ENCODE measurements around the gene SKA3.
"Not testable (repeated sequence)": the region's sequence is repeated elsewhere in the genome, so short reads cannot be mapped to it uniquely, and the experiment has no call there.

Gene SKA3

DNA sequence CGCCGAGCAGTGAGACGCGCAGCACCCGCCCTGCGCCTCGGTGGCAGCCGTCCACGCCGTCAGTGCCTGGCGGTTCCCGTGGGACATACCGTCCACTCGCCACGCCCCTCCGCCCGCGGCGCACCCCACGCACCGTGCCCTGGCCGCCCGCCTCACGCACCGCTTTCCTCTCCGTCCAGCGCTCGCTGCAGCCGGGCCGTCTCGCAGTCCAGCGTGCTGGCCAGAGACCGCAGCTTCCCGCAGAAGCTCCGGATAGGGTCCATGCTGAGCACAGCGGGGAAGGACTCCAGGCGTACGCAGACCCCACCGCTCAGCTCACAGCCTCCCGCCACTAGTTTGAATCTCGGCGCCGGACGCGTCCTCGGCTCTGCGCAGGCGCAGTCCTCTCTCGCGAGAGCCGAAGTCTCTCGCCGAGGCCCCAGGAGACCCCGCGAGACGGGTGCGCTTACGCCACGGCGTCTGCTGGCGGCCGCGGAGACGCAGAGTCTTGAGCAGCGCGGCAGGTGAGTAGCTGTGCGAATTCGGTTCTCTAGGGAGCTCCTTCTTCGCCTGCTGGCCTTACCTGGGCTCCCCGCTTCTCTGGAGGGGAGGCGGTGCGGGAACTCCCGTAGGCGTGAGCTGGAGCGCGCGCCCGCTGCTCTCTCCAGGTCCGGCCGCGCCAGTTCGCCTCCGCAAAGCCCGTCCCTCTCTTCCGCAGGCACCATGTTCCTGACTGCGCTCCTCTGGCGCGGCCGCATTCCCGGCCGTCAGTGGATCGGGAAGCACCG, at the start of gene SKA3, which contains the start of gene MRPL57:
Gene SKA3, minus strand, starts transcription at position 338 of the 767 bp plus-strand sequence. Its CDS starts 75 bp downstream, at position 263.
Gene MRPL57, plus strand, starts transcription at position 444 of the 767 bp plus-strand sequence. Its CDS starts 259 bp downstream, at position 703.
- DNase-seq (ENCODE audit: low read depth in 2 of 2), result peak; percentile 79 to 80

DNA sequence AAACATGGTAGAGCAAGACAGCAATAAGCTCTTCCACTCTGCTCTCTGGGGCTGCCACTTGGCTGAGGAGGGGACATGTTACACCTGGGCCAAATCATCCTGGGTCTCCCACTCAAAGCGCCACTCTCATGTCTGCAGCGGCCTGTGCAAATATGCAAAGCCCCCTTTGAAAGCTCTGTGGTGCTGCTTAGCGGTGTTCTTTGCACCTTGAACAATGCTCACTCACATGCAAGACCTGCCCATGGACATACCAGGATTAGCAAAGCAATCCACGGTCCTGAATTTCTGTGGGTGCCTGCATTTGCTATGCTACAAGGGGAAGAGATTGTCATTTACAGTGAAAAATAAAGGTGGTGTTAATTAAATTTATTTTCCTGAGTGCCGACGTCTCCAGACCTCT, 48.7 kb upstream of the SKA3 start:
- DNase-seq (ENCODE audit: low read depth in 2 of 2), result no peak

DNA sequence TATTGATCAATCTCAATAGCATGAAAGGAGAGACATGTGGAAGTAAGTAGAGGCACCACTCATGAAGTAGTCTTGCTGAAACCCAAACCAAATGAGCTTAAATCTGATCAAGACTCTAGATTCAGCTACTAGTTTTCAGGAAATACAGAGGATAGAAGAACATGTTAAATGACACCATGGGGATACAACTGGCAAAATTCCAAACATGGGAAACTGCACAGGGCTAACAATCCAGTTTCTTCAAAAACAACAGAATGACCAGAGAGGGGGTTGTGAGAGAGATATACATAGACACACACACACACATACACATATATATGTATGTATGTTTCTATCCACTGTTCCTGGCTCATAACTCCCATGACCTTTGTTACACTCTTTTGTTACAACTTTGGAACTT, 44.9 kb upstream of the SKA3 start:
- DNase-seq (ENCODE audit: low read depth in 2 of 2), result no peak

DNA sequence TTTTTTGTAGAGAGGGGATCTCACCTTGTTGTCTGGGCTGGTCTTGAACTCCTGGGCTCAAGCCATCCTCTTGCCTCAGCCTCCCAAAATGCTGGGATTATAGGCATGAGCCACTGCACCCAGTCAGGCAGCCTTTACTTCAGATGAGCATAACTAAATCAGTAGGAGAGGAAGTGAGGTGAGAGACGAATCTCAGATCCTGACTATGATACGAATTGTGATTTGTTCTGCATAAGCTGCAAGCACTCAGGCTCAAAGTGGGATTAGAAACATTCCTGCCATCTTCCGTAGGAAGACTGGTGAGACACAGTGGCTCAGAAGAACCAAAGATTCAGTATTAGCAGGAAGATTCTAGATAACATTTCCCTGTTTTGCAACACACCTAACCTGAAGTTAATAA, 43.4 kb upstream of the SKA3 start:
- not testable (repeated sequence) for DNase-seq (ENCODE audit: low read depth in 2 of 2)

DNA sequence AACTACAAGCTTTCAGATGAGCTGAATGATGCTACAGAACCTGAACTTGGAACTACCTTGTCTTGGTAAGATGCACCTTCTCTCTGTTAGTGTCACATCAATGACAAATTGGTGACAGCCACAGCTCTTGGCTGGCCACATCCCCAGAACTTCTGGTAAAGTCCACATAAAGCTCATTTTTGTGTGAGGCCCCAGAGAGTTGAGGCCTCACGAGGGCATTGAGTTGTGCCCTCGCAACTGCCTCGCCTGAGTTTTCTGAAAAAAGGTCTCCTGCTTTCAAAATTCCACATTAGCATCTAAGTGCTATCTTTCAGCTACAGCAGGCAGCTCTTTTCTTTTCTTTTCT, 42.7 kb upstream of the SKA3 start:
- no peak for DNase-seq (ENCODE audit: low read depth in 2 of 2)

DNA sequence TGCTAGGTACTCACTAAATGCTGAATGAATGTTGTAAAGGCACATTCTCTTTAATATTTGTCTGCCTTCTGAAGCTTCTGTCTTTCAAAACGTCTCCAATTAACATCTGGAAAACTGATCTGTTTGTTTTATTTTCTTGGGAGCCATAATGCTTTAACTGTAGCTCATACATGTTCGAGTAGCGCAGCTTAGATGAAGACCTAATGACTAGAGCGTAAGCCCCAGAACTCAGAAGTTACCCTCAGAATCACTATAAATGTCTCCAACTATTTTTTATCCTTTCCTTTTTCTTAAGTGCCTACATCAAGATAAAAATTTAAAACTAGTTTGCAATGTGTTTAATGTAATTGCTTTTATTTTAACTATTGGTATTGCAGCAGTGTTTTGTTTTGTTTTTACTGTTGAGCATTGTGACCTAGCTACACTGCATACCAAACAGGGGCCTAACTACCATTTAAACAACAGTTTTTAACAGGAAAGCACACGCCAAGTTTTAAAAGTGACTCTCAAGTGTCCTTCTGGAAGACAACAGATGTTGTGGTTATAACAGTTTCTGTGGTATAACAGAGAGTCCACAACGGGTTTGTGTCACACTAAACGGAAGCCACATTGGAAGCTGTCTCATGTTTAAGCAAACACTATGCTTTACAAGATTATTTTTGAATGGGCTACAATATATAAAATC, 42.1 kb upstream of the SKA3 start:
- DNase-seq (ENCODE audit: low read depth in 2 of 2), result no peak

DNA sequence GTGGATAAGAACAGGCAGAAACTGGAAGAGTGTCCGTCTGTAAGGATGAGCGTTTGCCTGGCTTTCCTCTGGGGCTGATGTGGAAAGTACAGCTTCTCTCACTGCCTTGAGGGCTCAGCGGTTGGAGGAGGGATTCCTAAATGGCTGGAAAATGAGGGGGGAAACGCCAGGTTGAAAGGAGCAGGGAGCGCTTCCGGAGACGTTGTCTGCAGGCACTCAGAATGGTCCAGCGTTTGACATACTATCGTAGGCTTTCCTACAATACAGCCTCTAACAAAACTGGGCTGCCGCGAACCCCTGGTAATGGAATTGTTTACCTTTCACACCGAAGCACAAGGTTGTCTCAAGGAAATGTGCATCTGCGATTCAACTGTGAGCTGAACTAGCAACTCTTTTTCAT, 40.0 kb upstream of the SKA3 start:
- no peak for DNase-seq (ENCODE audit: low read depth in 2 of 2)

DNA sequence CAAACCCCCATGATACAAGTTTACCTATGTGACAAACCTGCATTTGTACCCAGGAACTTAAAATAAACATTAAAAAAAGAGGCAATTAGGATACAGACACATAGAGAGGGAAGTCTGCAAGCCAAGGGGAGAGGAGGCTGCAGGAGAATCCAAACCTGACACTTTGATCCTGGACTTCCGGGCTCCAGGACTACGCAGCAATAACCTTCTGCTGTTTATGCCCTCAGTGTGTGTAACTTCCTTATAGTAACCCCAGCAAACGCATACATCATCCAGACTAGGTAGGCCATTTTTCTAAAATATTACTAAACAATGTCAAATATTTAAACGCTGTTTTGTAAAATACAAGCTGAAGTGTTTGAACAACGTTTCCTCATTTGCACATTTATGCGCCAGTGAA, 39.1 kb upstream of the SKA3 start:
- DNase-seq (ENCODE audit: low read depth in 2 of 2), result not testable (repeated sequence)

DNA sequence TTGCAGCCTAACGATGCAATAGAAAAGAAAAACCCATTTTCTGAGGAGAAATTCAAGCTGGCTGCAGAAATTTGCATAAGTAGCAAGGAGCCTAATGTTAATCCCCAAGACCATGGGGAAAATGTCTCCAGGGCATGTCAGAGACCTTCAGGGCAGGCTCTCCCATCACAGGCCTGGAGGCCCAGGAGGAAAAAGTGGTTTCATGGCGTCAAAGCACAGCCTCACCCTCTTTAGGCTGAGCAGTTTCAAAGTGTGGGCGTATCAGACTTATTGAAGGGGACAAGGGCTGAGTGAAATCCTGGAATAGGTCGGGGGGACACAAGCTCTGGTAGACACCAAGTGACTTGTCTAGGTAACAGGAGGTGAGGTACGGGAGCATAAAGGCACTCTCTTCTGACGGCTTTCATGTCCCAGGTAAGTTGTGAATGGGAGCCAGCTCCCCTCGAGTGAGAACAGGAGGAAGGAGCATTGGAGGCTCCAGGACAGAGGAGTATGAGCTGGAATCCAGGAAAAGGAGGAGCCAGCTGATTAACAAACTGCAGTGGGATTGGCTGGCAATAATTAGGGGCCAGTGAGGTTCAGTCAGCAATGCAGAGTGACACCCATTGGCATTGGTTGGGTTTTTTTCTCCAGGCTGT, 35.9 kb upstream of the SKA3 start:
- no peak for DNase-seq (ENCODE audit: low read depth in 2 of 2)

DNA sequence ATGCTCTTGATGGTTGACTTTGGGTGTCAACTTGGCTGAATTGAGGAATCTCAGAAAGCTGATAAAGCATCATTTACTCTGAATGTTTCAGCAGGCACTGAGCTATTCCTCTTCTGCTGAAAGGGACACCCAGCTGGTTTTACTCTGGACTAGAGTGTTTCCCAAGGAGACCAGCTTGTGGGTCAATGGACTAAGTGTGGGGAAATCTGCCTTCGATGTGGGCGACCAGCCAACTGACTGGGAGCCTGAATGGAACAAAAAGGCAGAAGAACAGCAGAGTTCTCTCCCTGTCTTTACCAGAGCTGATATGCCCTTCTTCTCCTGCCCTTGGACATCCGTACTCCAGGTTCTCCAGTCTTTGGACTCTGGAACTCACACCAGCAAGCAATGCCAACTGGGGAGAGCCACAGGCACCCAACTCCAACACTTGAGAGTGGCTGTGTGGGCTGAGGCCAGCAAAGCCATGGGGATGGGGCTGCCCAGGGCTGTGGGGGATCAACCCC, 32.4 kb upstream of the SKA3 start:
- no peak for DNase-seq (ENCODE audit: low read depth in 2 of 2)

DNA sequence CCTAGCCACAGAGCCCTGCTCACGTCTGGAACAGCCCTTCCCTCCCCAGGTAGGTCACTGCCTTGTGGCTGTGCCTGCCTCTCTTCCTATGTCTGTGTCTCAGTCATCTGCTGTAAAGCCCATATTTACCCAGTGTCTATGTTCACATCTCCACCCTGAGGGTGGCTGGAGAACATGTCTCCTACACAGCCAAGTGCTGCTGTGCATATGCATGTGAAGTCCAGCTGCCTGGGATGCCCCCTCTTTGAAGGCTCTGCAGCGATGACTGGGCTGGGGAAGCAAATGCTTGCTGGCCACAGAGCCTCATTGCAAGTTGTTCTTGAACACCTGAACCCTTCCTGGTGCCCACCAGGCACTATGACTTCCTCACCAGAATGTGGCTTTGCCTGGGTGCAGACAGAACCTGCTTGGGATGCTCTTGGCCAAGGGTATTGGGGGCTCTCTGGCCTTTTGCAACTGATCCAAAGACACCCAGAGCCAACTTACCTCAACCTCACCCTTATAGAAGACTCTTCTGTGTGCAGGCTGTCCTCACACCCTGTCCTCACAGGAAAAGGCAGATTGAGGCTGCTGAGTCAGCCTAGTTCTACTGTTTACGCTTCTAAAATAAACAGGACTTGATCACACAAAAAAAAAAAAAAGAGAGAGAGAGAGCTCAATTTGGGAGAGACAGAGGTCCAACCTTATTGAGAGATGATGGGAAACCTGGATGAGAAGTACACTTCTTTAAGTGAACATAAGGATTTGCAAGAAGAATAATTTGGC, 26.6 kb upstream of the SKA3 start:
- no peak for DNase-seq (ENCODE audit: low read depth in 2 of 2)

DNA sequence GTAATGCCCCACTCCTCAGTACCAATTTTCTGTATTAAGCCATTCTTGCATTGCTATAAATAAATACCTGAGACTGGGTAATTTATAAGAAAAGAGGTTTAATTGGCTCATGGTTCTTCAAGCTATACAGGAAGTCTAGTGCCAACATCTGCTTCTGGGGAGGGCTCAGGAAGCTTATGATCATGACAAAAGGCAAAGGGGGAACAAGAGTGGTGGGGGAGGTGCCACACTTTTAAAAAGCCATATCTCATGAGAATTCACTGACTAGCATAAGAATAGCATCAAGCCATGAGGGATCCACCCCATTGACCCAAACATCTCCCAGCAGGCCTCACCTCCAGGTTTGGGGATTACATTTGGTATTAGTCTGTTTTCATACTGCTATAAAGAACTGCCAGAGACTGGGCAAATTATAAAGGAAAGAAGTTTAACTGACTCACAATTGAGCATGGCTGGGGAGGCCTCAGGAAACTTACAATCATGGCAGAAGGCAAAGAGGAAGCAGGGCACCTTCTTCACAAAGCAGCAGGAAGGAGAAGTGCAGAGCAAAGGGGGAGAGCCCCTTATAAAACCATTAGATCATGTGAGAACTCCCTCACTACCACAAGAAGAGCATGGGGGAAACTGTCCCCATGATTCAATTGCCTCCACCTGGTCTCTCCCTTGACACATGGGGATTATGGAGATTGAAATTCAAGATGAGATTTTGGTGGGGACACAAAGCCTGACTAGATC, 25.3 kb upstream of the SKA3 start:
- not testable (repeated sequence) for DNase-seq (ENCODE audit: low read depth in 2 of 2)

DNA sequence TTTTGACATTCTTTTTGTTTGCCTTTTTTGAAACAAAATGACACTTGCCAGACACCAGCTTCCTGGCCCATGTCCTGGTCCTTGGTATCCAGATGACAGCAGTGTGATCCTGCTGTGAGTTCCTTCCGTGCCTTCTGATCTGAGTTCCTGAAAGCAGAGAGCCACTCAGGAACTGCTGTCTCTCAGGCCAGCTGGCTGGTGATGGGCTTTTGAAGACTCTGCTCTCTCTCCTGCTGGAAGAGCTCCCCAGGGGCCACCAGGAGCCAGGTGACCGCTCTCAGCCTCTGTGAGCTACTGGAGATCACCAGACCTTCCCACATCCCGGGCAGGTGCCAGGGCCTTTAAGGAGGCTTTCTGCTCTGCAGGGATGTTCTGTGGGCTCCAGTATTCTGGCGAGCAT, 22.0 kb upstream of the SKA3 start:
- DNase-seq (ENCODE audit: low read depth in 2 of 2), result not testable (repeated sequence)

DNA sequence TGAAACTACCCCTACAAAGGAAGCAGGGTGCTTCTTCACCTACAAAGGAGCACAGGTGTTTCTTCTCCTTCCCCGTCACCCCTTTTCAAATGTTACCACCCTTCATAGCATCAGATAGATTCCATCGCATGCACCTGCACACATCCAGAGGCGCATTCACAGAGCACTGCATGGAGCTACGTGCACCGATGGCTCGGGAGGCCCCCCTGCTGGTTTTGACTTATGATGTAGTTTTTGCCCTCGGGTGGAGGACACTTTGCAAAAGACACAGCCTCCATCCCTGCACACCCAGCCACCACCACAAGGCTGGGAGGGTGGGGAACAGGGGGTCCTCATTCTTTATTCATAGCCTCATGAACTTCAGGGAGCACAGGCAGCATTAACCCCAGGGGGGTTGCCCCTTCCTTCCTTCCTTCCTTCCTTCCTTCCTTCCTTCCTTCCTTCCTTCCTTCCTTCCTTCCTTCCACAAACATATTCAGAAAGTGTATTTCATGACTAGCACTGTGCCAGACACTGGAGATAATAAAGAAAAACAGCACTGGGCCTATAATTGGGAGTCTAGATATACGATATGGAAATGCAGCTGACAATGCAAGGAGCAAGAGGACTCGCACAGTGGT, 21.4 kb upstream of the SKA3 start:
- DNase-seq (ENCODE audit: low read depth in 2 of 2), result not testable (repeated sequence)

DNA sequence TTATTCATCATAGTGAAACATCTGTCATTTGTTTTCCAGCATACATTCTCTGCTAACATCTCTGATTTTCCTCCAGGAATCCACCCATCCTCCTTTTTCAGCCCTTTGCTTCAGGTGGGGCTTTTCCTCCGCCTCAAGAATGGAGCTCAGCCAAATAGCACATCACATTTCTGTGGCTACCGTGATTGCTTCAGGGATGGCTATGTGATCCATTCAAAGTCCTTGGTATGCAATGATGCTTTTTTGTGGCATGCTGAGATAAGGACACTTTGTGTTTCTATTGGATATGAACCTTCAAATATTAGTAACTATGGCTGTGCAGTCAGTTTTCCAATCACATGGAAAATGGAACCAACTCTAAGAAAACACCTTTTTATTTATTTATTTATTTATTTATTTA, 18.4 kb upstream of the SKA3 start:
- DNase-seq (ENCODE audit: low read depth in 2 of 2), result not testable (repeated sequence)

DNA sequence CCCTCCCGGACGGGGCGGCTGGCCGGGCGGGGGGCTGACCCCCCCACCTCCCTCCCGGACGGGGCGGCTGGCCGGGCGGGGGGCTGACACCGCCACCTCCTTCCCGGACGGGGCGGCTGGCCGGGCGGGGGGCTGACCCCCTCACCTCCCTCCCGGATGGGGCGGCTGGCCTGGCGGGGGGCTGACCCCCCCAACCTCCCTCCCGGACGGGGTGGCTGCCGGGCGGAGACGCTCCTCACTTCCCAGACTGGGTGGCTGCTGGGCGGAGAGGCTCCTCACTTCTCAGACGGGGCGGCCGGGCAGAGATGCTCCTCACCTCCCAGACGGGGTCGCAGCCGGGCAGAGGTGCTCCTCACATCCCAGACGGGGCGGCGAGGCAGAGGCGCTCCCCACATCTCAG, 10.1 kb upstream of the SKA3 start:
- not testable (repeated sequence) for DNase-seq (ENCODE audit: low read depth in 2 of 2)

DNA sequence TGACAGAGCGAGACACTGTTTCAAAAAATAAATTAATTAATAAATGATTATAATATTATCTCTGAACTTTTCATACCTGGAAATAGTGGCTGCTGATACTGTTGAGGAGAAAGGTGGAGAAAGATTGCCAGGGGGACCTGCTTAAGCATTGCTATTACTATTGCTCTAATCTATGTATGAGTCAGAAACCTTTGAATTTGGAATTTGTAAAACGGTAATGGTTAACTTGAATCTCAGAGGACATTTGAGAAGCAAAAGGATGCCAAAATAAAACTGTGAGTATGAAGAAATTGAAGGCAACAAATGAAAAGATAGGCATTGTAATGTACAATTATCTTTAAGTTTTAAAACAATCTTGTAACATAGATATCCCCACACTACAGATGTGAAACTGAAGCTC, 5.3 kb upstream of the SKA3 start:
- no peak for DNase-seq (ENCODE audit: low read depth in 2 of 2)

DNA sequence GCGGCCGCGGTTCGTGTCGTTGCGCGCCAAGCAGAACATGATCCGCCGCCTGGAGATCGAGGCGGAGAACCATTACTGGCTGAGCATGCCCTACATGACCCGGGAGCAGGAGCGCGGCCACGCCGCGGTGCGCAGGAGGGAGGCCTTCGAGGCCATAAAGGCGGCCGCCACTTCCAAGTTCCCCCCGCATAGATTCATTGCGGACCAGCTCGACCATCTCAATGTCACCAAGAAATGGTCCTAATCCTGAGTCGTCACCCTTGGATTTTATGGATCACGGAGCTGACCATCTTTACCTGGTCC, 581 bp upstream of the SKA3 start:
- DNase-seq (ENCODE audit: low read depth in 2 of 2), result no peak

DNA sequence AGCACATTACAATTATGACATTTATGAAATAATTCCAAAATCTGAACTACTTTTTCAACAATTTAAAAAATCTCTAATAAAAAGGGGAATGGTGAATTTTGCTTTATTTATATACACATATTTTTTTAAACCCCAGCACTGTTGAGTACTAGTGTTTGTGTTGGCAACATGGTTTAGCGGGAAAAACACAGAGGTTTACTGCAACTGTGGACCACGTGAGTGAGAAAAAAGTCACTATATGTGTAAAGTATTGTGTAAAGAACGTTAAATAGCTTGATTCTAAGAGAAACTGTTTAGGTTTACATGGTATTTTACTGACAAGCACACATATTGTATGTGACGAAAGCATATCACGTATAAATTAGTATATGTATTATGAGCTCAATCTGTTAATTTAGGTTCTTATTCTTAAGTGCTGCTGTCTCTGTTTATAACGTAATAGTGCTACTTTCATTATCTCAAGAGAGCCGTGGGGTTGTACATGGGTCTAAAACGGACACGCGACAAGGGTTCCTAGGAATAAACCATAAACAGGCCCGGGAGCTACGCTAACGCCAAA, 617 bp downstream of the SKA3 start:
- DNase-seq (ENCODE audit: low read depth in 2 of 2), result no peak

DNA sequence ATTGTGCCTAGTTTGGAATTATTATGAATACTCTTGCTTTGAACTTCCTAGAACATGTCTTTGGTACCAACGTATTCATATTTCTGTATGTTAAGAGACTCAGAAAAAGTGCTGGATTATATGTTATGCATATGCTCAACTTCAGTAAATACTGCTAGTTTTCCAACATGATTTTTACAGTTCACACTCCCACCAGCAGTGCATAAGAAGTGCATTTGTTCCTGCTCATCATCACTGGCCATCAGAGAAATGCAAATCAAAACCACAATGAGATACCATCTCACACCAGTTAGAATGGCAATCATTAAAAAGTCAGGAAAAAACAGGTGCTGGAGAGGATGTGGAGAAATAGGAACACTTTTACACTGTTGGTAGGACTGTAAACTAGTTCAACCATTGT, 2.6 kb downstream of the SKA3 start:
- DNase-seq (ENCODE audit: low read depth in 2 of 2), result not testable (repeated sequence)

DNA sequence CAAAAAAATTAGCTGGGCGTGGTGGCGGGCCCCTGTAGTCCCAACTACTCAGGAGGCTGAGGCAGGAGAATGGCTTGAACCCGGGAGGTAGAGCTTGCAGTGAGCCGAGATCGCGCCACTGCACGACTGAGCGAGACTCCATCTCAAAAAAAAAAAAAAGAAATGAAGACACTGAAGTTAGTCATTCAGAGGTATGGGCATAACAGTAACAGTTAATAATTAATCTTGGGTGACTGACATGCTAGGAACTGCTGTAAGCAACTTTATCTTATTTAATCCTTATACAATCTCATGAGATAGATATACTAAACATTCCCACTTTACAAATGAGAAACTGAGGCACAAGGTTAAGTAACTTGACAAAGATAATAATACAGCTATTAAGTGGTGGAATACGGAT, 4.9 kb downstream of the SKA3 start:
- DNase-seq (ENCODE audit: low read depth in 2 of 2), result no peak

Data from fibroblast of skin of left biceps (primary cell).